Occipital lobe (tissue), 2 donors: Measurements from ENCODE around the gene SDK1. TPM values are rescaled to one million over a fixed set of nuclear protein-coding genes. Genes with fewer than 3 reads are reported as not detected.
"Not testable (repeated sequence)": the region's sequence is repeated elsewhere in the genome, so short reads cannot be mapped to it uniquely, and the experiment has no call there.

Experiments used
- DNase-seq: peaks from one replicate; lab custom pipeline; 2025; lab: John Stamatoyannopoulos, UW
- total RNA-seq: library from RNA; depleted of rRNA; stranded (reverse); fragments of >200 nt; gene quantifications from one replicate; pipeline ENCODE4 v1.2.3, GENCODE V29; 2014

The SDK1 gene
- total RNA-seq, 1 donor from 2014 or later: 7.0 TPM

GRCh38 chr7:3578399-3578798, 277.3 kb downstream of the SDK1 start:
- DNase-seq: no peak

GRCh38 chr7:3579638-3580219, 278.7 kb downstream of the SDK1 start:
- DNase-seq: no peak

DNA sequence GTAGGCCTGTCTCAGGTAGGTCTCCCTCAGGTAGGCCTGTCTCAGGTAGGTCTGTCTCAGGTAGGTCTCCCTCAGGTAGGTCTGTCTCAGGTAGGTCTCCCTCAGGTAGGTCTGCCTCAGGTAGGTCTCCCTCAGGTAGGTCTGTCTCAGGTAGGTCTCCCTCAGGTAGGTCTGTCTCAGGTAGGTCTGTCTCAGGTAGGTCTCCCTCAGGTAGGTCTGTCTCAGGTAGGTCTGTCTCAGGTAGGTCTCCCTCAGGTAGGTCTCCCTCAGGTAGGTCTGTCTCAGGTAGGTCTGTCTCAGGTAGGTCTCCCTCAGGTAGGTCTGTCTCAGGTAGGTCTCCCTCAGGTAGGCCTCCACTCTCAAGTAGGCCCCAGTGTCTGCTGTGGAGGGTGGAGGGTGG, 281.1 kb downstream of the SDK1 start:
- not testable (repeated sequence) for DNase-seq

GRCh38 chr7:3585826-3586225, 284.8 kb downstream of the SDK1 start:
- no peak for DNase-seq

- DNase-seq: no peak
Measured at GRCh38 chr7:3588341-3588740, 287.3 kb downstream of the SDK1 start.

DNA sequence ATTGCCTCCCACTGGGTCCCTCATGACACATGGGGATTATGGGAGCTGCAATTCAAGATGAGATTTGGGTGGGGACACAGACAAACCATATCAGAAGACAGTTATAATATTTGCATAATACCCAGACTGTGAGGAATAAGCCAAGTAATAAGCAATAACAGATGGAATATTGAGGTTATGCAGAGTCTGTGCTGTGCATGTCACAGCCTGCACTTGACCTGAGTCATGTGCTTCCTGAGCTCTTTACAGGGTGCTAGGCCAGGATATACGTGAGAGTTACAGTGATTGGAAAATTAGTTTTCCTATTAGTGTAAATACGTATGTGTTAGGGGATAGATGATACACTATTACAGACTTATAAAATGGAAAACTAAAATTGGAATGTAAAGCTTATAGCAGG, 288.7 kb downstream of the SDK1 start:
- no peak for DNase-seq

- DNase-seq: no peak
Measured at GRCh38 chr7:3591219-3591618, 290.2 kb downstream of the SDK1 start.

GRCh38 chr7:3591944-3592343, 290.9 kb downstream of the SDK1 start:
- DNase-seq: no peak

- no peak for DNase-seq
Measured at GRCh38 chr7:3592401-3593134, 291.5 kb downstream of the SDK1 start.

DNA sequence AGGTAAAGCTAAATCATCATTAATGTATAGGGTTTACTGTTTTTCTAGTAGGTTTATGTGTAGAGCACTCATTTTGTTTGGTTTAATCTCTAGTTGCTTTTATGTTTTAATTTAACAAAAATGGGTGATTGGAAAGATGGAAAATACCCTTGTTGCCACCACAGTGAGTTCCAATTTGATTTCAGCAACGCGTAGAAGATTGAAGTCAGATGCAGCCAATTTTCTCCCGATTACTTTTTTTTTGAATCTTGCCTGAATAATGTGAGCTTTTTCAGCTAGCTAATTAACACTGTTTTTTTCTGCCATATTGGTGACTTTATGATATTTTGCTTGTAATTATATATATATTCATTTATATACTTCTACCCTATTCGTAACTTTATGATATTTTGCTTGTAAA, 293.8 kb downstream of the SDK1 start:
- DNase-seq: no peak

DNA sequence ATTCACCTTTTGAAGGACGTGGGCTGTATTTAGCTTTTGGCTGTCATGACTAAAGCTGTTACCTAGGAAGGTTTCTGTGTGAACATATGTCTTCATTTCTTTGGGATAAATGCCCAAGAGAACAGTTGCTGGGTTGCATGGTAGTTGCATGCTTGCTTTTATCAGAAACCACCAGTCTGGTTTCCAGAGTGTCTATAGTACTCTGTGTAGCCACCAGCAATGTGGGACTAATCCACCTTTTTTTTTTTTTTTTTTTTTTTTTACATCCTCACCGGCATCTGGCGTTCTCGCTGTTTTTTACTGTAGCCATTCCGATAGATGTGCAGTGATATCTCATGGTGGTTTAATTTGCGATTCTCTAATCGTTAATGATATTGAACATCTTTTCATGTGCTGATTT, 297.8 kb downstream of the SDK1 start:
- no peak for DNase-seq

DNA sequence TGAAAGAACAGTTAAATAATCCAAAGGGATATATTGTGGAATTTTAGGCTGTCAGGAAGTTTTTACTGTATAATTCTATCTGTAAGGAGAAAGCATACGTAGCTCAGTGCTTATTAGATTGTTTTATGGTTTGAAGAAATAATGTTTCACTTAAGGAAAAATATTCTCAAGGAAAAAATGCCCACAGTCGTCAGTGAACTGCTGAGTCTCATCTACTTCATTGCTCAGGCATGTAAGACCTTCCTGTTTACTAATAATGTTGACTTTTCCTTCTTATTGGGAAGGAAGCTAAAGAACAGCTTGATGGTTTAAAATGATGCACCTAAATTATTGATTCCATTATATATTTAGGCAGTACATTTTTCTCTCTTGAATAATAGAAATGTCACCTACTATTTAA, 304.2 kb downstream of the SDK1 start:
- DNase-seq: no peak

- no peak for DNase-seq
Measured at GRCh38 chr7:3606436-3606835, 305.4 kb downstream of the SDK1 start.

DNA sequence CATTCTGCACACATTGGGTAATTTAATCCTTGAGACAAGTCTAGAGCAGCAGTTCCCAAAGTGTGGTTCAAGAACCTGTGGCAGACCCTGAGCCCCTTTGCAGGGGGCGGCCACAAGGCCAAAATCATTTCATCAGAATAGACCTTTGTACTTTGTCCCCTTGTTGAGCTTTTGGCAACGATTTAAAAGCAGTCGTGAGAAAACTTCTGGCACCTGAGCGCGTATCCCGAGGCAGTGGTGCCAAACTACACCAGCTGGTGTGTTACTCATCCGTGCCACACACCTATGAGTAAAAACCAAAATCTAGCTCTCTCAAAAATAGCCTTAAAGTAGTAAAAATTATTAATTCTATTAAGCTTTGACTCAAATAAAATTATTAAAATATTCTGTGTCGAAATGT, 306.8 kb downstream of the SDK1 start:
- no peak for DNase-seq

GRCh38 chr7:3616306-3616705, 315.3 kb downstream of the SDK1 start:
- DNase-seq: no peak

GRCh38 chr7:3630081-3630480, 329.0 kb downstream of the SDK1 start:
- no peak for DNase-seq

DNA sequence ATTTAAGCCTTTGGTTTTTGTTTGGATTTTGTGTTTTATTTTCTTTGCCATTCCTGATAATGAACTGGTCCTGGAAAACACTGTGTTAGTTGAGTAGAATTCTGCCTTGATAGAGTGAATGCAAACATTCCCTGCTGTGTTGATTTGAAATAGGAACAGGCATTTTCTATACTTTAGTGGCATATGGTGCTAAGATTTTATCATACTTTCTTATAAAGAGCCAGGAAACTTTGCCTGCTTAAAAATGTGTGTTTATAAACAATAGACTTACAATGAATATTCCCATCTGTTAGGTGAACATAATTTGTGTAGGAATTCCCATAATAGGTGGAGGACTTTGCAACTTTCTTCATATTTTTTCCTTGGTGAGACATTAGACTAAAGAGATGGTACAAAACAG, 333.3 kb downstream of the SDK1 start:
- no peak for DNase-seq

DNA sequence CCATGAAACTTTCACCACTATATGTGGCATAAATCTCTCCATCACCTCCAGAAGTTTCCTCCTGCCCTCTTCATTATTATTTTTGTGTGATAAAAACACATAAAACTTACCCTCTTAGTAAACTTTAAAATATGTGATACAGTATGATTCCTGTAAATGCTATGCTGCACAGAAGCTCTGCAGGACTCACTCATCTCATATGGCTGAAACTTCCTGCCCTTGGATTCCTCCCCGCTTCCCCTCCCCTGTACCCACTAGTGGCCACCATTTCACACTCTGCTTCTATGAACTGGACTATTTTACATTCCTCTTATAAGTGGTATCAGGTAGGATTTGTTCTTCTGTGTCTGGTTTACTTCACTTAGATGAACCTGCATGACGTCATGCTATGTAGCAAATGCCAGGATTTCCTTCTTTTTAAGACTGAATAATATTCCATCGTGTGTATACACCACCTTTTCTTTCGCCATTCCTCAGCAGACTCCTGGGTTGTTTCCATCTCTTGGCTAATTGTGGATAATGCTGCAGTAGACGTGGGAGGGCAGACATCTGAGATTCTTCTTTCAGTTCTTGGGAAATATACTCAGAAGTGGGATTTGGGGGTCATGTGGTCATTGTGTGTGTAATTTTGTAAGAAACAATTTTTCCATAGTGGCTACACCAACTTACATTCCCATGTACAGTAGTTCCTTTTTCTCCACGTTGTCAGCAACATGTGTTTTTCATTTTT, 335.2 kb downstream of the SDK1 start:
- DNase-seq: no peak

- no peak for DNase-seq
Measured at GRCh38 chr7:3639253-3639652, 338.2 kb downstream of the SDK1 start.

DNA sequence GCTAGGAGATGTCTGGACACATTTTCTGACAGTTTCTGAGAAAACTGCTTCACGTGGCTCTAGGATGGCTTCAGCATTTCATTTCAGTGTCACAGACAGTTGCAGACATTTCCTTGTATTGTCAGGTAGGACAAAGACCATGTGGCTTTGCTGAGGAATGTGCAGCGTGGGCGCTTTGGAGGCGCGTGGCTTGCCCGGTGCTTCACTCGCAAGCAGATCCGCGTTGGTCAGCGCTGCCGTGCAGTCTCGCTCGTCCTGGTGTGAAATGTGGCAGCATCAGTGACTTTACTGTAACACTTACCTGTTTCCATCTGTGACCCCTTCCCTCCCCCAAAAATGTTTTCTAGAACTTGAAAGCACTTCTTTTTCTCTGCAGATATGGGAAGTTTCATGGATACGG, 340.5 kb downstream of the SDK1 start:
- no peak for DNase-seq

GRCh38 chr7:3643091-3643490, 342.0 kb downstream of the SDK1 start:
- no peak for DNase-seq

DNA sequence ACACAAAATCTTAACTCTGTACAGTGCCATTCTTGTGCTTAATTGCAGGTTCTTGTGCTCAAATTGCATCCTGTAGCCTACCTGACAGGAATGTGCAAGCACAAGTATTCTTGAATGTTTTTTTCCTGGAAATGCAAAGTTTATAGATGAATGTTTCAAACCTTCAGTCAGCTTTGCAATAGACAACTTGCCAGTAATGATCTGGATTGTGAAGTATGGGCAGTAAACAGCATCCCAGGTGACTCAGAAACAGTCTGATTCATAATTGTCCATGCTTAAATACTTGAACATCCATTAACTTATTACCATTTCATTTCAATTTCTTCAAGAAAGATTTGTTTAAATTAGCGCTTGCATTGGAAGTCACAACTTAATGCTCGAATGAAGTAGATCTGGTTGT, 347.2 kb downstream of the SDK1 start:
- no peak for DNase-seq

- DNase-seq: no peak
Measured at GRCh38 chr7:3649250-3649649, 348.2 kb downstream of the SDK1 start.
